Ovary (tissue), 9 donors: Measurements from ENCODE around the gene REC114. TPM values are rescaled to one million over a fixed set of nuclear protein-coding genes. Genes with fewer than 3 reads are reported as not detected.
A peak's percentile ranks its signal among the peaks of the same experiment; 100 is the strongest.

ENCODE experiments used
- DNase-seq, 5 donors: peaks; one replicate each; pipeline ENCODE4 v3.0.0-alpha.2; 2019 to 2020
- H3K27ac ChIP-seq, 2 donors: fragments of 200-600 bp; one replicate each; pipeline versions ENCODE4 v1.5.1 to v1.8.0; 2019 to 2022
- H3K27me3 ChIP-seq: fragments of 200-600 bp; one replicate; pipeline ENCODE4 v1.8.0; 2022
- H3K36me3 ChIP-seq: fragments of 200-600 bp; sonication (generic); one replicate; pipeline ENCODE4 v1.5.1; 2019
- H3K4me1 ChIP-seq: one replicate; pipeline ENCODE4 v1.8.1; 2013; ENCODE audit warnings: mild to moderate bottlenecking, moderate library complexity; ENCODE audit not compliant: insufficient read depth
- H3K4me3 ChIP-seq: fragments of 200-600 bp; sonication (generic); one replicate; pipeline ENCODE4 v1.5.1; 2017
- H3K9me3 ChIP-seq, 2 donors: fragments of 200-600 bp in 1 of 2; sonication (generic) in 1 of 2; one replicate each; pipeline versions ENCODE4 v1.5.1 to v1.8.1; 2013 to 2019; ENCODE audit warnings: mild to moderate bottlenecking in 1 of 2, moderate library complexity in 1 of 2
- EP300 ChIP-seq: sonication (generic); formaldehyde crosslinking; IDR thresholded peaks from one replicate; pipeline ENCODE4 v1.6.1; 2017; ENCODE audit warnings: antibody characterized with exemption
- POLR2A ChIP-seq: fragments of 450-650 bp; IDR thresholded peaks from one replicate; pipeline ENCODE4 v1.6.1; 2017; ENCODE audit warnings: antibody characterized with exemption, mild to moderate bottlenecking, moderate library complexity
- WGBS, 3 donors: extraction: QIAGEN DNeasy Blood & Tissue Kit in 1 of 3; methylation state at CpG; one replicate each; pipeline versions ENCODE4 v1.1.5 to v1.1.7; 2013 to 2017; 5-methylcytosine and 5-hydroxymethylcytosine counted together
- intact Hi-C, 4 donors: fragments of 100-400 bp; cut with DNase I; formaldehyde crosslinking; loops; one replicate each; pipeline versions ENCODE4 v1.11.0 to v1.15.1; 2022 to 2023
- polyA plus RNA-seq, 2 donors: library from polyadenylated mRNA; stranded (reverse); fragments of 200-250 nt in 1 of 2; fragments of 350-450 nt in 1 of 2; fragmentation: Illumina TruSeq in 1 of 2; extraction: RNeasy Lipid Tissue Mini Kit (QIAGEN cat#74804) in 1 of 2; gene quantifications; one replicate each; pipeline ENCODE4 v1.2.3, GENCODE V29; 2013 to 2014
- total RNA-seq, 7 donors: library from RNA; depleted of rRNA in 2 of 7; stranded (reverse); fragments of >200 nt in 2 of 7; fragmentation: NEBNext Ultra II Directional in 3 of 7; extraction: Animal tissue kit (Norgen Biotek cat#: 25700) in 3 of 7; gene quantifications; one replicate each; pipeline versions ENCODE4 v1.1.0 to v1.2.4, GENCODE V29; 2016 to 2023
- TF ChIP-seq, protein P1 (sequence below), 3 donors: fragments of 450-650 bp in 2 of 3; fragments of 200-600 bp in 1 of 3; IDR thresholded peaks; one replicate each; pipeline versions ENCODE4 v1.5.1 to v1.8.0; 2016 to 2022; ENCODE audit warnings: antibody characterized with exemption in 3 of 3, mild to moderate bottlenecking in 1 of 3
- donor health status: DM: no; HTN: no; CAD: no; lungs with moderate emphysema.
- donor health status: DM: no; HTN: no; CAD: no.
- donor health status: Bipolar disorder and iron deficiency.
- donor health status: DM: yes; HTN: yes; CAD: no.
- donor health status: DM: no; HTN: no; CAD: no.
- donor health status: DM: yes; HTN: yes; CAD: no.

Gene REC114
- total and polyA plus RNA-seq, 9 donors: 0.51 TPM; not detected in 8

DNA sequence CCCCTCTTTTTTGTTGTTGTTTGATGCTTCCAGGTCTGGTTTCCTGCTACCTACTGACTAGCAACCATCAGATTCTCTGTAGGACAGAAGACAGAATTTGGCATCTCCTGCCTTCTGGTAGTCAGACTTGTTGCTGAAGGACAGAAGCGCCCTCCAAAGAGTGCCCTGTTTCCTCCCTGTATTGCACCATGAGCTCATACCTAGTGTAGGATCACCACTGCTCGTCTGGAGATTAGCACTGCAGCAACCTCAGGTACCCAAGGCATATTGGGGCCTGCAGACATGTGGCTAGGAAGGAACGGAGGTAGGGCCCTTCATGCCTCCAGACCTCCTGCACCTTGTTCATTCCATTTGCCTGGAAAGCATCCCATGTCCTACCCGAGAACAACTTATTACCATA is 112.1 kb downstream of the REC114 start:
- Histone ChIP-seq H3K4me3 (no peak overlapping the region), H3K27me3 (no peaks in the 10 kb centered on the region), H3K27ac (no peak overlapping the region), H3K36me3 (no peaks in the 10 kb centered on the region), H3K4me1 (no peaks in the 10 kb centered on the region), H3K9me3 (no peaks in the 10 kb centered on the region)
- intact Hi-C loops: loop anchor here in 2 of 4 donors (5.0 to 10.0 kb wide), 2 partner anchors 80 to 82 kb away; partner anchors contain the start of gene NPTN (in 1 of the 2)
- no peak for DNase-seq
- WGBS, 3 donors: 85 to 96% (median 91%) methylated on average over 4 of the region's 4 CpGs
- TF ChIP-seq POLR2A (no peak), EP300 (no peak)
- TF ChIP-seq, protein P1, sequence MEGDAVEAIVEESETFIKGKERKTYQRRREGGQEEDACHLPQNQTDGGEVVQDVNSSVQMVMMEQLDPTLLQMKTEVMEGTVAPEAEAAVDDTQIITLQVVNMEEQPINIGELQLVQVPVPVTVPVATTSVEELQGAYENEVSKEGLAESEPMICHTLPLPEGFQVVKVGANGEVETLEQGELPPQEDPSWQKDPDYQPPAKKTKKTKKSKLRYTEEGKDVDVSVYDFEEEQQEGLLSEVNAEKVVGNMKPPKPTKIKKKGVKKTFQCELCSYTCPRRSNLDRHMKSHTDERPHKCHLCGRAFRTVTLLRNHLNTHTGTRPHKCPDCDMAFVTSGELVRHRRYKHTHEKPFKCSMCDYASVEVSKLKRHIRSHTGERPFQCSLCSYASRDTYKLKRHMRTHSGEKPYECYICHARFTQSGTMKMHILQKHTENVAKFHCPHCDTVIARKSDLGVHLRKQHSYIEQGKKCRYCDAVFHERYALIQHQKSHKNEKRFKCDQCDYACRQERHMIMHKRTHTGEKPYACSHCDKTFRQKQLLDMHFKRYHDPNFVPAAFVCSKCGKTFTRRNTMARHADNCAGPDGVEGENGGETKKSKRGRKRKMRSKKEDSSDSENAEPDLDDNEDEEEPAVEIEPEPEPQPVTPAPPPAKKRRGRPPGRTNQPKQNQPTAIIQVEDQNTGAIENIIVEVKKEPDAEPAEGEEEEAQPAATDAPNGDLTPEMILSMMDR (IDR thresholded peaks at IDR 0.05): no peak

DNA sequence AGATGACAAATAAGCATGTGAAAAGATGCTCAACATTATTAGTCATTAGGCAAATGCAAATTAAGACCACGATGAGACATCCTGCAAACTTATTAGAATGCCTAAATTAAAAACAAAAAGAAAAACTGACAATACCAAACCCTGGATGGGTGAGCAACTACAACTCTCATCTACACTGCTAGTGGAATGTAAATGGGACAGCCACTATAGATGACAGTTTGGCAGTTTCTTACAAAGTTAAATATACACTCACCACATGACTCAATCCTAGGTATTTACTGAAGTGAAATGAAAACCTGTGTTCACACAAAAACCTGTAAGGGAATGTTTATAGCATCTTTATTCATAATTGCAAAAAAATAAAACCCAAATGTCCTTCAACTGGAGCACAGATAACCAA is 115.6 kb downstream of the REC114 start:
- no peak overlapping the region for H3K27ac ChIP-seq
- 76 to 83% (median 82%) methylated on average over 1 of the region's 1 CpG for WGBS, 3 donors
- TF ChIP-seq POLR2A: no peak
- TF ChIP-seq EP300: no peak
- TF ChIP-seq, protein P1 (IDR thresholded peaks at IDR 0.05): no peak
- no peak for DNase-seq
- H3K9me3 ChIP-seq: no peaks in the 10 kb centered on the region
- no peaks in the 10 kb centered on the region for H3K27me3 ChIP-seq
- no peaks in the 10 kb centered on the region for H3K36me3 ChIP-seq
- no peaks in the 10 kb centered on the region for H3K4me1 ChIP-seq
- intact Hi-C loops: loop anchor here in 2 of 4 donors (5.0 to 10.0 kb wide), 2 partner anchors 76 to 79 kb away; partner anchors contain the start of gene NPTN (in 1 of the 2)
- no peak overlapping the region for H3K4me3 ChIP-seq

DNA sequence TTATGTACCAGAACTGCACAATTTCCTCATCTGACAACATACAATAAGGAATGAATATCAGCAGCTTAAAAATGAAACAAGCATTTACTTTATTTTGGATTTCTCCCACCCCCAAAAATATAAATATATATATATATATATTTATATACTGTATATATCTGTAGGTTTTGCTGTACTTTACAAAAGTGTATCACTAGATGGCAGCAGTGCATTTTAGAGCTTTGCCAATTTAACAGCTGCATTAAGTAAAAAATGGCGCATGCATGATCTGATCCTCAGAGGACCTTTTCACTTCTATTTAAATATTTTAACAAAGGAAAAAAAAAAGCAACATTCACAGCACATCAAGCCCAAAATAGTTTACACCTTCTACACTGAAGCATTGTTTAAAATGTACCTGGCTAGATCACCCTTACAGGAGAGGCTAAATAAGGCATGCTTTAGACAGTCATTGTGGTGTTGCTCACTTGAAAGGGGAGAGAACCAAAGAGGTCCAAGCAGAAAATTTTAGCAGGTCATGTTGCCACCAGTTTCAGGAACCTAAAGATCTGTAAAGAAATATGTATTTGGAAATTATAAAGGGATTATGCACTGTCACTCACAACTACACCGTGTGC is 117.6 kb downstream of the REC114 start:
- TF ChIP-seq, protein P1 (IDR thresholded peaks at IDR 0.05): peak in 1 of 3 donors; percentile 46
- TF ChIP-seq EP300: no peak
- no peaks in the 10 kb centered on the region for H3K36me3 ChIP-seq
- no peak overlapping the region for H3K4me3 ChIP-seq
- intact Hi-C loops: loop anchor here (5.0 to 10.0 kb wide), 4 partner anchors 74 to 344 kb away; partner anchors contain the start of gene NPTN (in 1 of the 4)
- H3K27me3 ChIP-seq: no peaks in the 10 kb centered on the region
- no peaks in the 10 kb centered on the region for H3K4me1 ChIP-seq
- WGBS, 3 donors: 42 to 52% (median 44%) methylated on average over 2 of the region's 2 CpGs
- H3K27ac ChIP-seq: no peak overlapping the region
- no peak for DNase-seq
- H3K9me3 ChIP-seq: no peaks in the 10 kb centered on the region

DNA sequence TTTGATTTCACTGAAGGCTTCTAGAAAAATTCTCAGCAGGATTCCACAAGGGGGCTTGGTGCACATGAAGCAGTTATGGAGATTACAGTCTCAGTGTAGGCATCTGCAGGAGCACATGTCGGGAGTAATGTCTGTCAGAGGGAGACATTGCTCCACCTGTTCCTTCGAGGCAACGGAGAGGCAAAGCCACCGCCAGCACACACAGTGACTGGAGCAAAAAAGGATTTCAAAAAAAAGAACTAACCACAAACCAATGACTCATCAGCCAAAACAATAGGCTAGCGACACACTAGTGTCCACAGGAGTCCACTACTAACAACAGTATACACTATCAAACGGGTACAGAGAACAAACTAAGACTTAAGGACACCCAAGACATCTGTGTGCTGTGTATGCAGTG is 121.3 kb downstream of the REC114 start:
- no peaks in the 10 kb centered on the region for H3K9me3 ChIP-seq
- no peaks in the 10 kb centered on the region for H3K4me1 ChIP-seq
- H3K4me3 ChIP-seq: no peak overlapping the region
- no peaks in the 10 kb centered on the region for H3K27me3 ChIP-seq
- DNase-seq: no peak
- 31 to 37% (median 33%) methylated on average over 6 of the region's 6 CpGs for WGBS, 3 donors
- no peak overlapping the region for H3K27ac ChIP-seq
- no peaks in the 10 kb centered on the region for H3K36me3 ChIP-seq
- intact Hi-C loops: loop anchor here (5.0 to 10.0 kb wide), 4 partner anchors 71 to 341 kb away; partner anchors contain the start of gene NPTN (in 1 of the 4)
- no peak for TF ChIP-seq EP300
- no peak for TF ChIP-seq POLR2A
- TF ChIP-seq, protein P1 (IDR thresholded peaks at IDR 0.05): no peak
